Hypothalamus (tissue), 51 donors: ENCODE measurements around the gene CEBPB.
"Not testable (repeated sequence)": the region's sequence is repeated elsewhere in the genome, so short reads cannot be mapped to it uniquely, and the experiment has no call there.

Source experiments
- DNase-seq, 51 donors: peaks; one replicate each; lab custom pipeline; 2025; lab: John Stamatoyannopoulos, UW

Gene CEBPB

DNA sequence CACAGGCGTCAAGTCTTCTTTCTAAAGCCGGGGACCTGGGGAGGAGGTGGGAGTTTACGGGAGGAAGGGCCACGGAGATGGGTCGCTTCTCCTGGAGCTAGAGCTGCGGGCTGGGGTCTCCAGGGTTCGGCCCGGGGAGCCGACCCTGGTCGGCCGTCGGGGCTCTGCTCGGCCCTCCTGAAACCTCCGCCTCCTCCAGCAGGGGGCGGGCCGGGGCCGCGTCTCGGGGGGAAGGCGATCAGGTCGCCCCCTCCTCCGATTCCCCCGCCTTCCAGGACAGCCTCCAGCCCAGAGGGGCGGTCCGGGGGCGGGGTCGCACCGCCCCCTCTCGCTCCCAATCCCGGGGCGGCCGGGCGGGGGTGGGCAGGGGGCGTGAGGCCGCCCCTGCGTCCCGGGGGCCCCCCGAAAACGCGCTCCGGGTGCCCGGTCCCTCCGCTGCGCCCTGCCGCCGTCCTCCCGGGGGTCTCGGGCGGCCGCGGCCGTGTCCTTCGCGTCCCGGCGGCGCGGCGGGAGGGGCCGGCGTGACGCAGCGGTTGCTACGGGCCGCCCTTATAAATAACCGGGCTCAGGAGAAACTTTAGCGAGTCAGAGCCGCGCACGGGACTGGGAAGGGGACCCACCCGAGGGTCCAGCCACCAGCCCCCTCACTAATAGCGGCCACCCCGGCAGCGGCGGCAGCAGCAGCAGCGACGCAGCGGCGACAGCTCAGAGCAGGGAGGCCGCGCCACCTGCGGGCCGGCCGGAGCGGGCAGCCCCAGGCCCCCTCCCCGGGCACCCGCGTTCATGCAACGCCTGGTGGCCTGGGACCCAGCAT is at the start of gene CEBPB:
TSS of gene CEBPB (plus strand) at position 580 of the 814 bp plus-strand sequence. CDS start at position 784, 204 bp downstream.
- DNase-seq, result peak in 50 of 51 donors; percentile 29 to 91 (median 72)

DNA sequence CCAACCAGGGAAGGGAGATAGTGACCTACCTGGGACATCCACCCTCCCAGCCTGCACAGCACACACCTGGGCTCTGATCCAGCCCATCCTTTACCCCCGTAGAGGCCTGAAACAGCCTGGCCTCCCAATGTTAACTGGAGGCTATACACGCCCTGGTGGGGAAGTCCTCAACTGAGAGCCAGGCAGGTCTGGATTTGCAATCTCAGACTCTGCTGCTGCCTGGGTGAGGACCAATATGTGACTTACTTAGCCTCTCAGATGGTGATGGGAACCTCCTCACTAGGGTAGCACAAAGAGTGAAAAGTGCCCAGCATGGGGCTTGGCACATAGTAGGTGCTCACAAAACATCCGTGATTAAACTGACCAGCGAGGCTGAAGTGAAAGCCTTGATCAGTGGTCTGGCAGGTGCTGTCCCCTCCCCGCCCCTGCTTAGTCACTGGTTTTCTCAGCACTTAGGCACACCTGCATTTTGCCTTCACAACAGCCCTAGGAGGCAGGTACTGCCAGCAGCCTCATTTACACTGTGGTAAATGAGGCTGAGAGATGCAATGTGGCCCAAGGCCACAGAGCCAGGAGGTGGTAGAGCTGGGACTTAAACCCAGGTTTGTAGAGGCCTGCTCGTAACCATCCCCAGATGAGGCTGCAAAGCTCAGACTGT is 49.5 kb upstream of the CEBPB start:
- no peak for DNase-seq

DNA sequence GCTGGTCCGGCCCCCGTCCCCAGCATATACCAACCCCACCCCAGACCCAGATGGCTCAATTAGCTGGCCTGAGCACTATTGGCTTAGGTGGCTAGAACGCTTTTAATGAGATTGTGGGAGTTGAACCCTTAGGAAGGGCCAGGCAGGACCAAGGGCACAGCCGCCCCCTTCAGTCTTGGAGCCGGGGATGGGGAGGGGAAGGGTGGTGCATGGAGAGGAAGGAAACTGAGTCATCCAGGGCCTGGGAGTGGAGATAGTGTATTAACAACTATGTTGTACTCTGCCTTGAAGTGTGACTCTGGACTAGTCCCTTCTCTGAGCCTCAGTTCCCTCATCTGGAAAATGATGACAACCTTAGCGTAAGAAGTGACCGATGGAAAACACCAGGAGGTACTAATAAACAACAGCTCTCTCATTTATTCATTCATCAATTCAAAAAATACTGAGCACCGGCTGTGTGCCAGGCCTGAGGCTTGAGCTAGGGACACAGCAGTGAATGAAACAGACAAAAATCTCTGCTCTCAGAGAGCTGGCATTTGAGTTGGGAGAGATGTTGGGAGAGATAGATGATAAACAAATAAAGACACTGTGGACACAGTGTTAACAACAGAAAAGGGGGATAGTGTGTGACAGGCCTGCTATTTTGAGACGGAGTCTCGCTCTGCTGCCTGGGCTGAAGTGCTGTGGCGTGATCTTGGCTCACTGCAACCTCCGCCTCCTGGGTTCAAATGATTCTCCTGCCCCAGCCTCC is 48.6 kb upstream of the CEBPB start:
- no peak for DNase-seq

DNA sequence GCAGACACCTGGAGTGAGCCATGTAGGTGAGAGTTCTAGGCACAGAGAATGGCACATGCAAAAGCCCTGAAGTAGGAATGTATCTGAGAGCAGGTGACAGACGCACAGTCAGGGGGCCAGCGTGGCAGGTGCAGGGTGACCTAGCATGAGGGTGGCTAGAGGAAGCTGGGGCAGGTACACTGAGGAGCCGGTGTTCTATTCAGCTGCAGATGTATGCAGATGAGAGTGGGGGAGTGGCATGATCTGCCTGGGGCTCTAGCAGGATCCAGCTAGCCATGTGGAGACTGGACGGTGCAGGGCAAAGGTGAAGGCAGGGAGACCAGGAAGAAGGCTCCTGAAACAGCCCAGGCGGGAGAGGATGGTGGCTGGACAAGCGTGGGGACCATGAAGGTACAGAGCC is 47.8 kb upstream of the CEBPB start:
- DNase-seq, result no peak

DNA sequence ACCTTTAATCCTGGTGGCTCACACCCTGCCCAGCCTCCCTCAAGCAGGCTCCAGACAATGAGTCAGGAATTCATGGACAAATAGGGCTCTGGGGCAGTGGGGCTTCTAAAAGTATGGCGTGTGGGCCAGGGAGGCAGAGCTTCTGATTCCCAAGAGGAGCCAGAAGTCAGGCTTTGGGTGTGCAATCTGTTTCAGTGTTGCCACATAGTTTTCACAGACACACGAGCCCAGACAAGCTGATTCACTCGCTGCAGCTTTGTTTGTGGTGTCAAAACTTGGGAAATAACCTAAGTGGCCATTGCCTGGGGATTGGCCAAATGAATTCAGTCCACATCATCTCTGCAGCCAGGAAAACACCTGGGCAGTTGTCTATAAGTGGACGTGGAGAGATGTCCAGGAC is 46.3 kb upstream of the CEBPB start:
- no peak for DNase-seq

DNA sequence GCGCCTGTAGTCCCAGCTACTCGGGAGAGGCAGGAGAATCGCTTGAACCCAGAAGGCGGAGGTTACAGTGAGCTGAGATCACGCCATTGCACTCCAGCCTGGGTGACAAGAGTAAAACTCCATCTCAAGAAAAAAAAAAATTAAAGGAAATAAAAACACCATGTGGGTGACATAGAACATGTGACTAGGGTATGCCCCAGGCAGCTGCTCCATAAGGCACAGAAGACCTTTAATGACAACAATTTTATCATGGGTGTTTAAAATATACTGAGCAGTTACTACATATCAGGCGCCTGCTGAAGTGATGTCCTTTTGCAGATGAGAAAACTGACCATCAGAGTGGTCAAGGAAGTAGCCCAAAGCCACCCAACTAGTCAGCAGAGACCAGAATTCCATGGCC is 45.1 kb upstream of the CEBPB start:
- no peak for DNase-seq

DNA sequence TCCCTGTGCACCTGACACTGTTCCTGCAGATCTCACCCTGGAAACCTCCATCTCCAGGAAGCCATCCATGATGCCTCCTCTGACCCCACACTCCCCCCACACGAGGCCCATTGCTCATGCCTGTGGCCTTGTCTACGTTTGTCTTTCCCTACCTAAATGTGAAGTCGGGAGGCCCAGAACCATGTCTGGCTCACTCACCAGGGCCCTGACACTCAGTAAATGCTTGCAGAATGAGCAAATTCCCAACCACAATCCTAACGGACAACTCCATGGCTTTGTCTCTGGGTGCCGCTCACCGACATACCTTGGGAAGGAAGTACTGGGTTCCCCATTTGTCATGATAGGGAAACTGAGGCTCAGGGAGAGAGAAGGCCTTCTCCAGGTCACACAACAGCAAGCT is 44.4 kb upstream of the CEBPB start:
- DNase-seq, result no peak

DNA sequence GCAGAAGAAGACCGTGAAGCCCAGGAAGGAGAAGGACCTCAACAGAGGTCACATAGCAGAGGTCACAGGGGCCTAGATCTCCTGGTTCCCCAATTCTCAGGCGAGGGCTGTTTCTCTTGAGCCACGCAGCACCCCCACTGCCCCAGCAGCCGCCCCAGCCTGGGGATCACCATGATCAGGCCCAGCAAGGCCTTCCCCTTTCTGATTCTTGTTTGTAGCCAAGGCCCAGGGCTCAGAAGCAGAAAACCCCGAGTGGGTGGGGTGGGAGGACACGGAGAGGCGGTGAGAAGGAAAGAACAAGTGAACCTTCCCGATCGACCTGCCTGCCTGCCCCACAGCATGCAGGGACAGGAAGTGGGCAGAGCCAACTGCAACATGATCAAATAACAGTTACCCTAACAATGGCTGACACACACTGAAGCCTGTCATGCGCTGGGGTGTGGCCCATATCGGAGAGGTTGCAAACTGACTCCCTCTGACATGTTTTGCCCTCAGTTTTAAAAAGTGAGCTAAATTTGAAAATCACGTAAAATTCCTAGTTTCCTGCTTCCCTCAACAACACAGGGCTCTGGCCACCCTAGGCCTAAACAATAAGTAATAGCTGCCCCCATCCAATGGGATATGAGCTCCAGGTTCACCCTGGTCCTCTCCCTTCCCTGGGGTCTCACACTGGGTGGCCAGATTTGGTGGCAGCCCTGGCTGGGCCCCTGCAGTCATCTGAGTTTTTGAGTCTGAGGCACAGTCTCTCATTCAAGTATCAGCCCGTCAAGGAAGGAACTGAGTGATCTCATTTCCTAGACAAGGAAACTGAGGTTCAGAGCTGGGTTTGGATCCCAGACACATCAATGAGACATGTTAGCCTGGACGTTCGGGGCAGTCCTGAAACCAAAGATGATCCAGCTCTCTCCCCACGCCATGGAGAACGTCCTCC is 43.6 kb upstream of the CEBPB start:
- DNase-seq, result no peak

DNA sequence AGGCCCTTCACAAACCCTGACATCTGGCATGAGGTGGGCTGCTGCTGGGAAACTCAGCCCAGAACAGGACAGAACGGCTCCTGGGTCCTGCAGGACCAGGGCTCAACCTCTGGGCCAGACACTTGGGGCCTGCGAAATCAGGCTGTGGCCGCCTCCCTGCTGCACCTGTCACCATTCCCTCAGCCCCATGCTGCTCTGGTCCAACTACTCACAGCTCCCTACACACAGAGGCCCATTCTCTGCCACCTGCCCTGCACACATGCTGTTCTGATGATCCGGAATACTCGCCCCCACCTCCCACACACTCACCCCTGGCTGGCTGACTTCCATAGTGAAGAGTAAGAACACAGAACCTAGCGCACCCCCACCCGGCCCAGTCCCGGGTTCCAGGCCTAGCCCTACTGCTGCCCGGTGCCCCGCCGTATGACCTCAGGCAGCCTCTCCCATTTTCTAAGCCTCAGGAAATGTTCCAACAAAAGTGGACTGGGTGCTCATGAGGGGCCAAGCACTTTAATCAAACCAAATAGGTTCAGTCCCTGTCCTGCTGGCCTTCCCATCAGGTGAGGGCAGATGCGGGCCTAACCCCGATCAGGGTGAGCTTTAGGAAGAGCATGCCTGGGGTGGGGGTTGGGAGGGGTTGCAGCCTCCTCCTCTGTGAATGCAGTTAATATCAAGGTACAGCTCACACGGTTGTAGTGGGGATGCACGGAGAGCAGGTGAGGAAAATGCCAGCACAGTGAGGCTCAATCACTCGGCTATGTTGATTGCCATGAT is 41.0 kb upstream of the CEBPB start:
- DNase-seq, result no peak

DNA sequence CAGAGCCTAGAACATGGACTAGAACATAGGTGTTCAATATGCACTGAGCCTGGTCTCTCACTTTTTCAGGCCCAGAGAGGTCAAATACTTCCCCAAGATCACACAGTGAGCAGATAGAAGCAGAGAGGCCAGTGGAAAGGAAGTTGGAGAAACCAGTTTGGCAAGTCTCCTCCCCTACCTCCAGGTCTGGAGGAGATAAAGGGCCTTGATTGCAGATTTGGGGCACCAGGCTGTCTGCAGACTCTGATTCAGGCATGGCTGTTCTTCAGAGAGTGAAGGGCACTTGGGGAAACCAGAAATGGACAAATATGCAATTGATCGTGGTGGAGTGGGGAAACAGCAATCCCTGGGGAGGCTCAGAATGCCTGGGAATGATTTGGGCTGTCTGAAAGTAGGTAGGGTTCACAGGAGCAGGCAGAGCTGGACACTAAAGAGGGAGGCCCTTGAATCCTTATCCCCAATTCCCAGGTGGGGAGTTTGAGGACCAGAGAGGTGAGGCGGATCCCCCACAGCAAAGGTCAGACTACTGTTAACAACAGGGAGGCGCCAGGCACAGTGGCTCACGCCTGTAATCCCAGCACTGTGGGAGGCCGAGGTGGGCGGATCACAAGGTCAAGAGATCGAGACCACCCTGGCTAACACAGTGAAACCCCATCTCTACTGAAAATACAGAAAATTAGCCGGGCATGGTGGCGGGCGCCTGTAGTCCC is 39.4 kb upstream of the CEBPB start:
- DNase-seq, result no peak

DNA sequence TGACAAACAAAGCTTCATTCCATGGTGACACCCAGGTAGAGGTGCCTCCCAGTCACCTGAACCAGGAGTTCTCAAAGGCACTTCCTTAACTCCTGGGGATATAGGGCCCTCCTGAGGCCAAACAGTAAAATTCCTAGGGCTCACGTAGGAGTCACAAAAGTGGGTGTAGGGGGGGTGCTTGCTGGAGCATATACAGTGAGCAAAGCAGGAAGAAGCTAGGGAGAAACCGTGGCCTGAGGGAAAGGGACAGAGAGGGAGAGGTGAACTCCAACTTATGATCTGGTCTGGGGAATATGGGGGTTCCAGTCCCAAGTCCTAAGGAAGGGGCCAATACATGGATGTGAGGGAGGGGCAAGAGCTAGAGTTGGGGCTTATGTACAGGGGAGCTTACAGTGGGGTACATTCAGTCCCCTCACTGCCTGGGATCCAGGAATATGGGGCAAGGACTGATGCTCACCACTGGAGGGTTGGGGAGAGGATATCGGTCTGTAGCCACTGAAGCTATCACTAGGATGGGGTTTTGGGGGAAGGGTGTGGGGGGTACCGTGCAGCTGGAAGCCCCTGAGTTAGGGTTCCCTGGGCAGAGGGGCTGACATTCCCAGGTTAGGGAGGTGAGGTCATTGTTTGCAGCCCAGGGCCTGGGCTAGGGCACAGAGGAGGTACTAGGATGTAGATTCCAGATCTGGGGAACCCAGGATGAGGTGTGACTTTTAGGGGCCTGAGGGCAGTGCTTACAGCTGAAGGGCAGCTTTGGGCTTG is 38.1 kb upstream of the CEBPB start:
- DNase-seq, result no peak

DNA sequence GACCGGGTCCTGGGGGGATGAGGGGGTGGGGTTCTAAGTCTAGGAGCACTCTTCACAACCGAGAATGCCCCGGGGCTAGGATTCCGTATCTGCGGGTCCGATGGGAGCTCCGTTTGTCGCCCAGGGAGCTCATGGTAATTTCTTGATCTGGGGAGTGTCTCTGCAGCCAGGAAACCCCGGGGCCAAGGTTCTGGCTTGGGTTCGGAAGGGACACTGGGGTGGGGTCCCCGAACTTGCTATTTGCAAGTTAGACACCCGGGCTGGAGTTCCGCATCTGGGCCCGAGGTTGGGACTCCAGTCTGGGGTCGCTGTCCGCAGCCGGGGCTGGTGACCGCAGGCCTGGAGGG is 37.5 kb upstream of the CEBPB start:
- DNase-seq, result peak in 2 of 51 donors; percentile 54 to 56

DNA sequence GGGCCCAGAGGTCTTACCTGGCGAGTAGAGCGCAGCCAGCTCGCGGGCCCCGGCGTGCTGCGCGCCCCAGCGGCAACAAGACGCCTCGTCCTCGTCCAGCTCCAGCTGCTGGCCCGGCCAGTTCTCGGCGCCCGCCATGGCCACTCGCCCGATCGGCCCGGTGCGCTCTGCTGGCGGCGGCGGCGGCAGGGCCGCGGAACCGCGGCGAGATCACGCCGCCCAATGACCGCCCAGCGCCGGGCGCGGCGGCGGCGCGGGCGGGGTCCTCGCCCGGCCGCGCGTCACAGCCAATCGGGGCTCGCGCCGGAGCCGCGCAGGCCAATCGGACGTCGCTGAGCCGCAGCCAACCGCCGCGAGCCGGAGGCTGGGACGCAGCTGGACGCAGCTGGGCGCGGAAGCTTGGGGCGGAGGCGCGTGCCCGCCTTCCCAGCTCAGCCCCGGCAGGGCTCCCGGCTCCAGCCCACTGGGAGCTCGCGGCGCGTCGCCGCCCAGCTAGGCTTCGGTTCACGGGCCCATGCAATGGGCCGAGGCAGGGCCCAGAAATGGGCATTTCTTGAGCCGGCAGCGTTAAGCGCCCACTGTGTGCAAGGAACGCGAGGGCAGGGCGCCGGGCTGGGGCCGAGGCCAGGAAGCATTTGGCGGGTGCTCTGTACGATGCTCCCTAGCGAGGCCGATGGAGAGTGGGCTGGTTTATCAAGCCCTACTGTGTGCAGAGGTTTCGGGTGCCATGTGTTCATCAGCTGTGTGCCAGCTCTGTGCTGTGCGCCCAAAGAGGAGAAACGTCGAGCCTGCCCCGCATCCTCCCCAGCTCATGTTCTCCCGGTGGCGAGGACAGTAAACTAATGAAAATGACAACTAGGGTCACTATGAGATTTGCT is 36.9 kb upstream of the CEBPB start, which contains the start of gene PEDS1:
TSS of gene PEDS1 (minus strand) at position 224 of the 878 bp plus-strand sequence. CDS start at position 138, 86 bp downstream.
- DNase-seq, result peak in 50 of 51 donors; percentile 45 to 93 (median 83)

DNA sequence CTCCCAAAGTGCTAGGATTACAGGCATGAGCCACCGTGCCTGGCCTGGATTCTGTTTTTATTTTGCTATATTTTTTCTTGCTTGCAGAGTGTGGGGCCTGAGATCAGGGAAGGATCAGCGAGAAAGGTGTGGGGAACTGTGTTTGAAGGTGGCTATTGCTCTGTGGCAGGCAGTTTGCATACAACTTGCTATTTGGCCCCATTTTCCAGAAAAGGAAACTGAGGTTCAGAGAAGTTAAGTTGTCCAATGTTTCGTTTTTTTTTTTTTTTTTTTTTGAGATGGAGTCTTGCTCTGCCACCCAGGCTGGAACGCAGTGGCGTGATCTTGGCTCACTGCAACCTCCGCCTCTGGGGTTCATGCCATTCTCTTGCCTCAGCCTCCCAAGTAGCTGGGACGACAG is 29.1 kb upstream of the CEBPB start:
- DNase-seq, result not testable (repeated sequence)

DNA sequence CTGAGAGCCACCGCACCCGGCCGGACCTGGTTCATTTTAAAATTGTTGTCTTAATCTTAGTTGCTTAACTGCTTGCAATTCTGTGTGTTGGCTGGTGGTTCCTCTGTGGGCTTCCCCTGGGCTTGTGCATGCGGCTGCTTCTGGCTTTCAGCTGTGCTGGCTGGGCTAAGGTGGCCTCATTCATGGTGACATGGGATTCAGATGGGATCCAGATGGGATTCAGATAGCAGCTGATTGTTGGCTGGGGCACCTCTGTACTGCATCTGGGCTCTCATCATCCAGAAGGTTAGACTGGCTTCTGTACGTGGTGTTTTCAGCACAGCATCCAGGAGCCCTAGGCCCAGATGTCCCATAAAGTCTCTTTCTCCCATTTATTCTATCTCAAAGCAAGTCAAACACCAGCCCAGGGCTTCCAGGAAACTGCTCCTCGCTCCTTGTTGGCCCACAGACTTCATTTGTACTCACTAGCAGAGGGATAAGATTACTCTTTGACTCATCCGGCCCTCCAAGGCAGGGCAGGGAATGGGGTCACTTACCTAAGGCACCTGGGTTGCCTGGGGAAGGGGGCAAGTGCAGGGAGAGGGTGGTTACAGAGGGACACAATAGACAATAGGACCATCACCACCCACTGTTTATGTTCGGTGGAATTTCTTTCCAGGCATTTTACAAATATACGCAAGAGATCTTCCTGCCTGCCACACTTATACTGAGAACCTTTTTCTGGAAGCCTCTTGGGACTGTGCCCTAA is 26.9 kb upstream of the CEBPB start:
- DNase-seq, result no peak
